HTERT RPE-1 (cell line): ENCODE data around the gene ALDH3B2.
"Not testable (repeated sequence)": the region's sequence is repeated elsewhere in the genome, so short reads cannot be mapped to it uniquely, and the experiment has no call there.

ENCODE experiments used
- in situ Hi-C: fragments of 300-500 bp; cut with MboI; formaldehyde crosslinking; loops from 4 replicates; pipeline ENCODE4 v1.14.3; 2020; ENCODE audit warnings: low sequenced_read_pairs

Gene ALDH3B2, protein sequence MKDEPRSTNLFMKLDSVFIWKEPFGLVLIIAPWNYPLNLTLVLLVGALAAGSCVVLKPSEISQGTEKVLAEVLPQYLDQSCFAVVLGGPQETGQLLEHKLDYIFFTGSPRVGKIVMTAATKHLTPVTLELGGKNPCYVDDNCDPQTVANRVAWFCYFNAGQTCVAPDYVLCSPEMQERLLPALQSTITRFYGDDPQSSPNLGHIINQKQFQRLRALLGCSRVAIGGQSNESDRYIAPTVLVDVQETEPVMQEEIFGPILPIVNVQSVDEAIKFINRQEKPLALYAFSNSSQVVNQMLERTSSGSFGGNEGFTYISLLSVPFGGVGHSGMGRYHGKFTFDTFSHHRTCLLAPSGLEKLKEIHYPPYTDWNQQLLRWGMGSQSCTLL

GRCh38 chr11:67674442-67674871 is at the start of gene ALDH3B2:
ALDH3B2 (minus strand) TSS chr11:67674623; CDS start chr11:67666935, 7,688 bp downstream.
- in situ Hi-C loops, result no loop called here

GRCh38 chr11:67723036-67723435 is 48.6 kb upstream of the ALDH3B2 start:
- in situ Hi-C loops, result not testable (repeated sequence)

DNA sequence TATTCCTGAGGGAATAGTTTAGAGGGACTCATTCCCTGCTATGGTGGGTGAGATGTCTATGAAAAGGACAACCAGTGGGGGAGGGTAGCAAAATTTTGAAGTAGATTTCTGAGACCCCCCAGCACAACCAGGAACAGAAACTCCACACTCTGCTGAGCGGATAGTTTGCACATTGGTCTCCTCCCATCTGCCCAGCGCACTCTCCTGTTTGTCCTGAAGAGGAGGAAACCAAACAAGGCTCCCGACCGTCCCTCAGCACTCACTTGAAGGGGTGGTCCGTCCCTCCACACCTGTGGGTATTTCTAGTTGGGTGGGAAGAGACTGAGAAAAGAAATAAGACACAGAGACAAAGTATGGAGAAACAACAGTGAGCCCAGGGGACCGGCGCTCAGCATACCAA is 41.8 kb upstream of the ALDH3B2 start:
- in situ Hi-C loops, result not testable (repeated sequence)

DNA sequence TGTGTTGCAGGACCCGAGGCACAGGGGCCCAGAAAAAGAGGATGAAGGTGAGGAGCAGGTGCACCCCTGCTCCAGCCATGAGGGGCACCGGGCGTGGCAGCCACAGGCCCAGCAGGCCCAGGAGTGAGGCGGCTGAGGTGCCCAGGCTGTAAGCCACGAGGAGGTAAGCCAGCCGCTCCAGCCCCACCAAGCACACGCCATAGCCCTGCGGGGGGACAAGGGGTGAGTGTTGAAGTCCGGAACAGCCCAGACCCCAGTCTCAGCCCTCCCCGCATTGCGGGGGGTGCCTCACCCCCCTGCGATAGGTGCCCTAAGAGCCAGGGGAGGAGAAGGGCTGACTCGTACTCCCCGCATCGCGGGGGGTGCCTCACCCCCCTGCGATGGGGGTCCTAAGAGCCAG is 41.4 kb upstream of the ALDH3B2 start:
- in situ Hi-C loops, result not testable (repeated sequence)

GRCh38 chr11:67713892-67714509 is 39.6 kb upstream of the ALDH3B2 start:
- in situ Hi-C loops, result not testable (repeated sequence)

- in situ Hi-C loops, result not testable (repeated sequence)
Measured at GRCh38 chr11:67711676-67712075, 37.3 kb upstream of the ALDH3B2 start.

GRCh38 chr11:67711212-67711611 is 36.8 kb upstream of the ALDH3B2 start:
- in situ Hi-C loops, result not testable (repeated sequence)

DNA sequence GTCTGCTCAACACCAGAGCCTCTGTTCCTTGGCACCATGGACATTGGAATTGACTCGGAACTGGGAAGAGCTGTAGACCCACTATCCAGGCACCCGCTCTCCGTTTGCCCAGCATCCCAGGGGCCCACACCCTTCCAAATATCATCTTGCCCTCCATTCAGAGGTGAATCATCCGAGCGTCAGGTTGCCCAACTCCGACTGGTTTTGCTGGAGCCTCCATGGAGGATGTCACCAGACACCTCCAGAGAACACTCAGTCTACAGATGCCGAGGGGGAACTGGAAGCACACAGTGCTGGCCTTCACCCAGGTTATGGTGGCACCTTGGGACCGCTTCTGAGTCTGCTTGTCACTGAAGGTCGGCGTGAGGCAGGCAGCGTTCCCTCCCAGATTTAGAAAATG is 35.4 kb upstream of the ALDH3B2 start:
- in situ Hi-C loops, result not testable (repeated sequence)

DNA sequence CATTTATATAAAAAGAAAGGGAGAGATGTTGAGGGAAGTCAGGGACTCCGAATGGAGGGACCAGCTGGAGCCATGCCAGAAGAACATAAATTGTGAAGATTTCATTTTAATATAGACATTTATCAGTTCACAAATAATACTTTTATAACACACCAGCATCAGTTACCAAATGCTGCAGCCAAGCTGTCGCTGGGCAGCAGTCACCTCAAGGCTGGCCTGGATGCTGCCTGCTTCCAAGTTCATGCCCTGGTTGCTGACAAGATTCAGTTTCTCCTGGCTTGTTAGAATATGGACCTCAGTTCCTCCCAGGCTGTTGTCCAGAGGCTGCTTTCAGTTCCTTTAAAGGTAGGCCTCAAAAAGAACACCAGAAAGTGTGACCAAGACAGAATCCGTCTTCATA is 30.8 kb upstream of the ALDH3B2 start:
- in situ Hi-C loops, result no loop called here

- in situ Hi-C loops, result no loop called here
Measured at GRCh38 chr11:67704524-67704923, 30.1 kb upstream of the ALDH3B2 start.

DNA sequence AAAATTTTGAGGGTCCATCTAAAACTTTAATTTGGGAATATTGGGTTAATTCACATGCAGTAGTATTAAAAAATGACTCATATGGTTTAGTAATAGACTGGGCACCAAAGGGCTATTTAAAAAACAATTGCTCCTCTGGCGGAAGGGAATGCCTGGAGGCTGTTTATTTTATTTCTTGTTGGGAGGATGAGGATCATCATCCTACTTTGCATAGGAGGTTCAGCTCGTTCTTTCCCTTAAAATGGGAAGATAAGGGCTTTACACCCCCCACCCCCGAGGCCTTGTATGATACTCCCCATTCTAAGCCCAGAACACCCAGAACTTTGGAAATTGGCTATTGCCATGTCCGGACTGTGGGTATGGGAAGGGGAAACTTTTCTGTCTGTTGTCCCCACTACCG is 29.3 kb upstream of the ALDH3B2 start:
- in situ Hi-C loops, result not testable (repeated sequence)

- in situ Hi-C loops, result no loop called here
Measured at GRCh38 chr11:67700548-67701262, 26.3 kb upstream of the ALDH3B2 start.

GRCh38 chr11:67700141-67700540 is 25.7 kb upstream of the ALDH3B2 start:
- in situ Hi-C loops, result no loop called here

- in situ Hi-C loops, result no loop called here
Measured at GRCh38 chr11:67699521-67699920, 25.1 kb upstream of the ALDH3B2 start.

GRCh38 chr11:67698247-67698646 is 23.8 kb upstream of the ALDH3B2 start:
- in situ Hi-C loops, result no loop called here

DNA sequence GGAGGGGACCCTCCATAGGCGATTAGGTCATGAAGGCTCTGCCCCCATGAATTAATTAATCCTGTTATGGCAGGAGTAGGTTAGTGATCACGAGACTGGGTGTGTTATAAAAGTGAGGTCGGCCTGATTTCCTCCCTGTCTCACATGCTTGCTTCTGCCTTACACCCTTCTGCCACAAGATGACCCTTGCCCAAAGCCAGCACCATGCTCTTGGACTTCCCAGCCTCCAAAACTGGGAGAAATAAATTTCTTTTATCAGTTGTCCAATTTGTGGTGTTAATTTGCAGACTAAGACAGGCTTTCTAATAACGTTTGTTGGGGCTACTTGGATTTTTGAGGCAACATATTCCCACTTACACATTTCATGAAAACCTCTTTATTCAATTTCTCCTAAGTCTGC is 23.4 kb upstream of the ALDH3B2 start:
- in situ Hi-C loops, result no loop called here

DNA sequence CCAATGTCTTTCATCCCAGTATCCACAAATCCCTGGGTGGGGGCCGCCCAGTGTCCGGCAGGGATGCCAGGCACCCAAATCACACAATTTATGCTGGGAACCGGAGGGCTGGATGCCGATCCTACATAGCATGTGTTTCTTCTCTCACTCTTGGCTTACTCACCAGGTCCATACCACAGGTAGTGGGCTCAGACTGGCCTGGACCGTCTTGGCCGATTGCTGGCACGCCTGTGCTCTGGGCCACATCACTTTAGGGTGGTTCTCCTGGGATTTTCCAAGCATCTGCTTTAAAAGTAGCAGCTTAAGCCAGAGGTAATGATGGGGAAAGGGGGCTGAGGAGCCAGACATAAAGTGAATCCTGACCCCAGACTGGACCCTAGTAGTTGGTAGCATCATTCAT is 22.6 kb upstream of the ALDH3B2 start:
- in situ Hi-C loops, result no loop called here

DNA sequence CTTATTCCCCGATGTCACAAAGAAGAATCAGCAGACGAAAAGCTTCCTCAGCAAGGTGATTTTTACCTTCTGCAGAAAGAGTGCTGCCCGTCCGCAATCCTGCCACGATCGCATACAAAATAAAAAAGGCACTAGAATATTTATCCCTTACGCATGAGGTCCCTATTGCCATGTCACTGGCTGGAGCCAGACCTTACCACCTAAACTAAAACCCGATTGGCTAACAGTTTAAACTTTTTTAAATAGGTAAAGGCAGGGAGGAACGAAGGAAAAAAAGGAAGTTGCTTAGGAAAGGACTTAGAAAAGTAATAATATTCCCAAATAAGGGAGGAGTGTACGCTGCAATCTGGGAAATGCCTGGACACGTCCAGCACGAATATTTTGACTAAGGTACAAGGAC is 21.2 kb upstream of the ALDH3B2 start:
- in situ Hi-C loops, result no loop called here

GRCh38 chr11:67694875-67695555 is 20.6 kb upstream of the ALDH3B2 start:
- in situ Hi-C loops, result no loop called here

GRCh38 chr11:67691149-67691548 is 16.7 kb upstream of the ALDH3B2 start:
- in situ Hi-C loops, result no loop called here

DNA sequence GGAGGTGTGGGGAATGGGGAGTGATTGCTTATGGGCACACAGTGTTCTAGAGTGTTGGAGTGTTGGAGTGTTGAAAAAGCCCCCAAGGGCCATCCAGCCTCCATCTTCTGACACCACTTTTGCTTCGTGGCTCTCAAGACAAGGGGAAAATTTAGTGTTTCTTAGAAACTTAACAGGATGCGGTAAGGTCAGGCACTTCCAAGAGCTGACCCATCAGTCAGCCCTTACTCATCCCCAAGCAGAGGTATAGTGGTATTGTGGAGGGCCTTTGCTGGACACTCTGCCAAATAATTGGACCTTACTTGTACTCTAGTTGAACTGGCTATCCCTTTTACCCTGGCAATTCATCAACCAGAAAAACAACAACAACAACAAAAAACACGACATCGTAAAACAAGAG is 14.8 kb upstream of the ALDH3B2 start:
- in situ Hi-C loops, result no loop called here
